Neural cell (in vitro differentiated cells): ENCODE results near the gene TLR9. TPM values are rescaled to one million over a fixed set of nuclear protein-coding genes. Genes with fewer than 3 reads are reported as not detected.

Source experiments
- H2AFZ ChIP-seq: fragments of 200-600, 300-800 bp; sonication (generic), shearing (Covaris generic); 2 replicates; pipeline ENCODE4 v1.6.0; 2014; ENCODE audit warnings: low read depth, mild to moderate bottlenecking, antibody characterized with exemption, low read length, moderate library complexity
- H3F3A ChIP-seq: fragments of 200-600 bp; shearing (Covaris generic); 2 replicates; pipeline ENCODE4 v1.6.1; 2016; ENCODE audit warnings: mild to moderate bottlenecking, moderate library complexity, mixed read lengths, antibody characterized with exemption, low read length; ENCODE audit not compliant: insufficient read depth, poor library complexity, severe bottlenecking
- H3K27ac ChIP-seq: fragments of 200-600, 300-800 bp; sonication (generic), shearing (Covaris generic); 2 replicates; pipeline ENCODE4 v1.5.1; 2014; ENCODE audit warnings: mild to moderate bottlenecking, low read length, moderate library complexity
- H3K27me3 ChIP-seq: fragments of 300-800, 200-600 bp; sonication (generic), shearing (Covaris generic); 2 replicates; pipeline ENCODE4 v1.6.0; 2014; ENCODE audit warnings: mild to moderate bottlenecking, low read depth, low read length, moderate library complexity; ENCODE audit not compliant: insufficient read depth
- H3K36me3 ChIP-seq: fragments of 300-800, 200-600 bp; sonication (generic), shearing (Covaris generic); 2 replicates; pipeline ENCODE4 v1.5.1; 2014; ENCODE audit warnings: mild to moderate bottlenecking, antibody characterized with exemption, low read length, moderate library complexity; ENCODE audit not compliant: insufficient read depth
- H3K4me2 ChIP-seq: fragments of 300-800, 200-600 bp; sonication (generic), shearing (Covaris generic); 2 replicates; pipeline ENCODE4 v1.6.0; 2014; ENCODE audit warnings: mild to moderate bottlenecking, low read length
- H3K4me3 ChIP-seq: fragments of 300-800, 200-600 bp; sonication (generic), shearing (Covaris generic); 2 replicates; pipeline ENCODE4 v1.5.1; 2014; ENCODE audit warnings: mild to moderate bottlenecking, low read length, moderate library complexity
- H3K79me2 ChIP-seq: fragments of 200-600 bp; shearing (Covaris generic); replicated peaks from 2 replicates; pipeline ENCODE4 v1.6.0; 2014; ENCODE audit warnings: mild to moderate bottlenecking, low read length, moderate library complexity; ENCODE audit not compliant: insufficient read depth
- H3K9ac ChIP-seq: fragments of 300-800, 200-600 bp; sonication (generic), shearing (Covaris generic); 2 replicates; pipeline ENCODE4 v1.6.1; 2016; ENCODE audit warnings: mild to moderate bottlenecking, low read length, mixed read lengths
- H3K9me2 ChIP-seq: fragments of 200-600 bp; shearing (Covaris generic); 2 replicates; pipeline ENCODE4 v1.6.1; 2016; ENCODE audit warnings: mild to moderate bottlenecking, low read length, mixed read lengths; ENCODE audit not compliant: insufficient read depth
- H3K9me3 ChIP-seq: fragments of 200-600, 300-800 bp; sonication (generic), shearing (Covaris generic); 2 replicates; pipeline ENCODE4 v1.6.1; 2016; ENCODE audit warnings: mild to moderate bottlenecking, mixed run types, low read length, moderate library complexity, mixed read lengths
- H4K20me1 ChIP-seq: fragments of 200-600 bp; shearing (Covaris generic); 2 replicates; pipeline ENCODE4 v1.6.1; 2016; ENCODE audit warnings: mild to moderate bottlenecking, mixed run types; ENCODE audit not compliant: insufficient read depth
- EP300 ChIP-seq: fragments of 450-650 bp; conservative IDR thresholded peaks from 2 replicates; pipeline ENCODE4 v1.6.1; 2014; ENCODE audit warnings: antibody characterized with exemption, mild to moderate bottlenecking, moderate library complexity; ENCODE audit not compliant: poor library complexity, severe bottlenecking
- EZH2 ChIP-seq: fragments of 200-600, 300-800 bp; shearing (Covaris generic), sonication (generic); IDR thresholded peaks from 2 replicates; pipeline ENCODE4 v1.6.1; 2014; ENCODE audit warnings: antibody characterized with exemption, low read length, borderline replicate concordance, mild to moderate bottlenecking; ENCODE audit not compliant: insufficient read depth, poor library complexity, severe bottlenecking
- MXI1 ChIP-seq: fragments of 450-650 bp; conservative IDR thresholded peaks from 2 replicates; pipeline ENCODE4 v1.6.1; 2014; ENCODE audit warnings: antibody characterized with exemption, mild to moderate bottlenecking; ENCODE audit not compliant: poor library complexity, severe bottlenecking
- POLR2AphosphoS5 ChIP-seq: IDR thresholded peaks from 2 replicates; pipeline ENCODE4 v1.6.1; 2012
- RAD21 ChIP-seq: fragments of 450-650 bp; conservative IDR thresholded peaks from 2 replicates; pipeline ENCODE4 v1.6.1; 2014; ENCODE audit warnings: antibody characterized with exemption, mild to moderate bottlenecking, moderate library complexity
- REST ChIP-seq: IDR thresholded peaks from 2 replicates; pipeline ENCODE4 v1.6.1; 2012; ENCODE audit warnings: borderline replicate concordance
- SMC3 ChIP-seq: fragments of 450-650 bp; conservative IDR thresholded peaks from 2 replicates; pipeline ENCODE4 v1.6.1; 2014; ENCODE audit warnings: antibody characterized with exemption, mild to moderate bottlenecking, moderate library complexity; ENCODE audit not compliant: poor library complexity
- TAF1 ChIP-seq: IDR thresholded peaks from 2 replicates; pipeline ENCODE4 v1.6.1; 2012; ENCODE audit warnings: low read depth
- polyA plus RNA-seq: library from polyadenylated mRNA; depleted of rRNA; stranded (reverse); fragments of >200 nt; gene quantifications from 2 replicates; pipeline ENCODE4 v1.2.3, GENCODE V29; 2014
- TF ChIP-seq, protein P1 (sequence below): fragments of 450-650 bp; IDR thresholded peaks from 2 replicates; pipeline ENCODE4 v1.5.1; 2014; ENCODE audit warnings: antibody characterized with exemption, mild to moderate bottlenecking, moderate library complexity; ENCODE audit not compliant: poor library complexity, severe bottlenecking

The TLR9 gene
- polyA plus RNA-seq, 1 donor from 2014 or later, result not detected

DNA sequence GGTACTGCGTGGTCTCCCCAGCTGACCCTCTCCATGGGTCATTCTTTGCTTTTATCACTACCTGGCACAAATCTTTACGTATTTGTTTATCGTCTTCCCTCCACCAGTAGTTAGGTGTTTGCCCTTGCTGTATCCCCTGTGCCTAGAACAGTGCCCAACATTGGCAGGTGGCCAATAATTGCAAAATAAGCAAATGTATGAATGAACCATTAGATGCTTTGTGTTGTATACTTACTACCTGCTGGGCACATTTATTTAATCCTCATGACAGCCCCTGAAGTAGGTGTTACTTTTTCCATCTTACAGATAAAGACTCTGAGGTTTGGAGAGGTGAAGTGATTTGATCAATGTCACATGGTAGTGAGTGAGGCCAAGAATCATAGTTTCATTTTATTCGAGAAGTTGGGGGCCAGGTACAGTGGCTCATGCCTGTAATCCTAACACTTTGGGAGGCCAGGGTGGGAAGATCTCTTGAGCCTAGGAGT, 15.5 kb upstream of the TLR9 start:
- Histone ChIP-seq H3F3A (no peaks in the 10 kb centered on the region), H2AFZ (no peak overlapping the region), H3K36me3 (no peaks in the 10 kb centered on the region), H3K9me2 (no peaks in the 10 kb centered on the region), H3K27me3 (peaks cover 24% of the 10 kb centered on the region), H3K9me3 (no peaks in the 10 kb centered on the region), H3K9ac (no peak overlapping the region), H3K4me3 (no peak overlapping the region), H3K4me2 (no peak overlapping the region), H3K79me2 (peaks cover 13% of the 10 kb centered on the region), H3K27ac (no peak overlapping the region), H4K20me1 (no peaks in the 10 kb centered on the region)
- TF ChIP-seq EZH2, result no peak
- TF ChIP-seq REST, result no peak
- no peak for TF ChIP-seq POLR2AphosphoS5
- no peak for TF ChIP-seq MXI1
- no peak for TF ChIP-seq SMC3
- no peak for TF ChIP-seq TAF1
- TF ChIP-seq, protein P1, sequence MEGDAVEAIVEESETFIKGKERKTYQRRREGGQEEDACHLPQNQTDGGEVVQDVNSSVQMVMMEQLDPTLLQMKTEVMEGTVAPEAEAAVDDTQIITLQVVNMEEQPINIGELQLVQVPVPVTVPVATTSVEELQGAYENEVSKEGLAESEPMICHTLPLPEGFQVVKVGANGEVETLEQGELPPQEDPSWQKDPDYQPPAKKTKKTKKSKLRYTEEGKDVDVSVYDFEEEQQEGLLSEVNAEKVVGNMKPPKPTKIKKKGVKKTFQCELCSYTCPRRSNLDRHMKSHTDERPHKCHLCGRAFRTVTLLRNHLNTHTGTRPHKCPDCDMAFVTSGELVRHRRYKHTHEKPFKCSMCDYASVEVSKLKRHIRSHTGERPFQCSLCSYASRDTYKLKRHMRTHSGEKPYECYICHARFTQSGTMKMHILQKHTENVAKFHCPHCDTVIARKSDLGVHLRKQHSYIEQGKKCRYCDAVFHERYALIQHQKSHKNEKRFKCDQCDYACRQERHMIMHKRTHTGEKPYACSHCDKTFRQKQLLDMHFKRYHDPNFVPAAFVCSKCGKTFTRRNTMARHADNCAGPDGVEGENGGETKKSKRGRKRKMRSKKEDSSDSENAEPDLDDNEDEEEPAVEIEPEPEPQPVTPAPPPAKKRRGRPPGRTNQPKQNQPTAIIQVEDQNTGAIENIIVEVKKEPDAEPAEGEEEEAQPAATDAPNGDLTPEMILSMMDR, result no peak
- no peak for TF ChIP-seq RAD21
- no peak for TF ChIP-seq EP300

GRCh38 chr3:52240059-52240885, 14.8 kb upstream of the TLR9 start:
- peak overlapping the region; percentile 96 for H3K4me3 ChIP-seq
- H3K27me3 ChIP-seq, result peaks cover 20% of the 10 kb centered on the region
- no peak overlapping the region for H3K9ac ChIP-seq
- no peak overlapping the region for H2AFZ ChIP-seq
- no peaks in the 10 kb centered on the region for H3K9me3 ChIP-seq
- H3F3A ChIP-seq, result no peaks in the 10 kb centered on the region
- H3K27ac ChIP-seq, result no peak overlapping the region
- H4K20me1 ChIP-seq, result no peaks in the 10 kb centered on the region
- TF ChIP-seq REST (no peak), EP300 (no peak), EZH2 (no peak), RAD21 (no peak)
- TF ChIP-seq, protein P1, result no peak
- no peak overlapping the region for H3K4me2 ChIP-seq
- H3K79me2 ChIP-seq, result peaks cover 13% of the 10 kb centered on the region
- H3K36me3 ChIP-seq, result no peaks in the 10 kb centered on the region
- H3K9me2 ChIP-seq, result no peaks in the 10 kb centered on the region
